LNCaP clone FGC (cell line): Measurements from ENCODE around the gene IFI44.

Experiments used
- DNase-seq: peaks from one replicate; pipeline ENCODE4 v3.0.0-alpha.2; 2011; ENCODE audit warnings: low read depth
- H3K4me3 ChIP-seq: 2 replicates; pipeline ENCODE4 v1.5.1; 2011; ENCODE audit warnings: mild to moderate bottlenecking, low read depth, low read length, control low read depth
- CTCF ChIP-seq: IDR thresholded peaks from 2 replicates; pipeline ENCODE4 v1.5.1; 2012; ENCODE audit warnings: mild to moderate bottlenecking; ENCODE audit not compliant: control insufficient read depth, insufficient read depth; ENCODE audit errors: extremely low read depth

The IFI44 gene

GRCh38 chr1:78624035-78624434 lies 25.6 kb upstream of the IFI44 start:
- no peak for TF ChIP-seq CTCF
- H3K4me3 ChIP-seq: no peak overlapping the region
- no peak for DNase-seq

GRCh38 chr1:78627321-78627720 lies 22.3 kb upstream of the IFI44 start:
- TF ChIP-seq CTCF: no peak
- DNase-seq: peak; percentile 75
- H3K4me3 ChIP-seq: no peak overlapping the region

- DNase-seq: no peak
- no peak overlapping the region for H3K4me3 ChIP-seq
Measured at GRCh38 chr1:78630600-78630999, 19.0 kb upstream of the IFI44 start.

GRCh38 chr1:78633209-78633608 lies 16.4 kb upstream of the IFI44 start:
- no peak for TF ChIP-seq CTCF
- H3K4me3 ChIP-seq: no peak overlapping the region
- no peak for DNase-seq

More at GRCh38 chr1:78630600-78630999, 19.0 kb upstream of the IFI44 start:
- no peak for TF ChIP-seq CTCF

GRCh38 chr1:78640462-78640861 lies 9.2 kb upstream of the IFI44 start:
- H3K4me3 ChIP-seq: no peak overlapping the region
- DNase-seq: no peak
- TF ChIP-seq CTCF: no peak

GRCh38 chr1:78641558-78641957 lies 8.1 kb upstream of the IFI44 start:
- no peak overlapping the region for H3K4me3 ChIP-seq
- TF ChIP-seq CTCF: no peak
- DNase-seq: no peak

GRCh38 chr1:78645723-78646122 lies 3.9 kb upstream of the IFI44 start:
- no peak overlapping the region for H3K4me3 ChIP-seq
- no peak for TF ChIP-seq CTCF
- no peak for DNase-seq
